Small intestine (tissue), 7 donors: ENCODE measurements around the gene FGF16. TPM values are rescaled to one million over a fixed set of nuclear protein-coding genes. Genes with fewer than 3 reads are reported as not detected.

ENCODE experiments used
- DNase-seq, 2 donors: peaks; one replicate each; pipeline versions ENCODE4 v3.0.0 to v3.0.0-alpha.2; 2013
- FAIRE-seq: peaks from 2 replicates; lab custom pipeline; 2012; peaks lifted over from hg19 to GRCh38; lab: Jason Lieb, UNC
- H3K27ac ChIP-seq, 3 donors: one replicate each; pipeline ENCODE4 v1.5.1; 2013; ENCODE audit warnings: low read length in 2 of 3, mild to moderate bottlenecking in 2 of 3, control low read depth in 1 of 3, inconsistent platforms in 1 of 3, low read depth in 1 of 3, moderate library complexity in 1 of 3
- H3K27me3 ChIP-seq, 3 donors: one replicate each; pipeline ENCODE4 v1.6.1; 2013; ENCODE audit warnings: low read length in 3 of 3, inconsistent platforms in 1 of 3; ENCODE audit not compliant: control insufficient read depth in 3 of 3, insufficient read depth in 3 of 3
- H3K36me3 ChIP-seq, 3 donors: one replicate each; pipeline ENCODE4 v1.6.1; 2013; ENCODE audit warnings: low read length in 3 of 3, inconsistent platforms in 1 of 3, low read depth in 1 of 3, mild to moderate bottlenecking in 1 of 3, moderate library complexity in 1 of 3; ENCODE audit not compliant: control insufficient read depth in 3 of 3, insufficient read depth in 2 of 3
- H3K4me1 ChIP-seq, 3 donors: one replicate each; pipeline ENCODE4 v1.6.1; 2013; ENCODE audit warnings: low read length in 2 of 3, inconsistent platforms in 1 of 3, low read depth in 1 of 3, mild to moderate bottlenecking in 1 of 3, moderate library complexity in 1 of 3; ENCODE audit not compliant: control insufficient read depth in 3 of 3, insufficient read depth in 2 of 3
- H3K4me3 ChIP-seq, 3 donors: one replicate each; pipeline ENCODE4 v1.5.1; 2013; ENCODE audit warnings: low read length in 3 of 3, control low read depth in 1 of 3, inconsistent platforms in 1 of 3, low read depth in 1 of 3, mild to moderate bottlenecking in 1 of 3, moderate library complexity in 1 of 3
- H3K9me3 ChIP-seq, 2 donors: one replicate each; pipeline ENCODE4 v1.6.1; 2013; ENCODE audit warnings: low read depth in 1 of 2, low read length in 1 of 2; ENCODE audit not compliant: control insufficient read depth in 2 of 2, insufficient read depth in 1 of 2
- WGBS, 3 donors: extraction: QIAGEN DNeasy Blood & Tissue Kit; methylation state at CpG; one replicate each; pipeline ENCODE4 v1.1.7; 2013; 5-methylcytosine and 5-hydroxymethylcytosine counted together
- polyA plus RNA-seq, 4 donors: library from polyadenylated mRNA; stranded (reverse) in 3 of 4; unstranded in 1 of 4; fragments of 200-250 nt in 3 of 4; fragments of 120-200 nt in 1 of 4; gene quantifications; one replicate each; pipeline versions ENCODE4 v1.2.1 to v1.2.3, GENCODE V29; 2013
- donor health status: healthy with polysubstance abuse.
- donor health status: control.
- donor health status: control.
- donor health status: Bipolar disorder and iron deficiency.
- donor health status: healthy.

The FGF16 gene
- polyA plus RNA-seq, 4 donors, result 0.06 TPM; not detected in 3

- Histone ChIP-seq H3K27me3 (peaks cover 0 to 6% (median 0%) of the 10 kb centered on the region in 3 donors), H3K4me3 (no peak overlapping the region), H3K4me1 (no peaks in the 10 kb centered on the region), H3K27ac (no peak overlapping the region), H3K9me3 (no peaks in the 10 kb centered on the region), H3K36me3 (no peaks in the 10 kb centered on the region)
- no peak for FAIRE-seq
- DNase-seq, result no peak
- WGBS, 3 donors, result 57 to 96% (median 71%) methylated on average over 1 of the region's 1 CpG
Observed at GRCh38 chrX:77441033-77441432, 6.2 kb upstream of the FGF16 start.

- Histone ChIP-seq H3K27ac (no peak overlapping the region), H3K4me1 (no peaks in the 10 kb centered on the region), H3K27me3 (peaks cover 0 to 10% (median 0%) of the 10 kb centered on the region in 3 donors), H3K9me3 (no peaks in the 10 kb centered on the region), H3K4me3 (no peak overlapping the region), H3K36me3 (no peaks in the 10 kb centered on the region)
- no peak for FAIRE-seq
- DNase-seq, result no peak
Observed at GRCh38 chrX:77441479-77441878, 5.7 kb upstream of the FGF16 start.

GRCh38 chrX:77442728-77443127, 4.5 kb upstream of the FGF16 start:
- DNase-seq, result no peak
- Histone ChIP-seq H3K9me3 (no peaks in the 10 kb centered on the region), H3K4me3 (no peak overlapping the region), H3K27ac (no peak overlapping the region), H3K27me3 (peaks cover 0 to 17% (median 2%) of the 10 kb centered on the region in 3 donors), H3K36me3 (no peaks in the 10 kb centered on the region), H3K4me1 (no peaks in the 10 kb centered on the region)
- WGBS, 3 donors, result 67 to 73% (median 69%) methylated on average over 1 of the region's 1 CpG
- no peak for FAIRE-seq

- WGBS, 3 donors, result 65 to 100% (median 100%) methylated on average over 1 of the region's 1 CpG
- no peak for FAIRE-seq
Observed at GRCh38 chrX:77444075-77444474, 3.1 kb upstream of the FGF16 start.

GRCh38 chrX:77444545-77444944, 2.6 kb upstream of the FGF16 start:
- H3K4me3 ChIP-seq, result no peak overlapping the region
- no peak overlapping the region for H3K27ac ChIP-seq
- DNase-seq, result no peak
- H3K4me1 ChIP-seq, result no peaks in the 10 kb centered on the region
- peaks cover 0 to 17% (median 2%) of the 10 kb centered on the region in 3 donors for H3K27me3 ChIP-seq
- WGBS, 3 donors, result 62 to 65% (median 65%) methylated on average over 3 of the region's 3 CpGs
- FAIRE-seq, result no peak
- H3K9me3 ChIP-seq, result no peaks in the 10 kb centered on the region
- no peaks in the 10 kb centered on the region for H3K36me3 ChIP-seq

More at GRCh38 chrX:77444075-77444474, 3.1 kb upstream of the FGF16 start:
- Histone ChIP-seq H3K4me1 (no peaks in the 10 kb centered on the region), H3K27ac (no peak overlapping the region), H3K27me3 (peaks cover 0 to 17% (median 2%) of the 10 kb centered on the region in 3 donors), H3K36me3 (no peaks in the 10 kb centered on the region), H3K9me3 (no peaks in the 10 kb centered on the region), H3K4me3 (no peak overlapping the region)
- no peak for DNase-seq

- FAIRE-seq, result no peak
- H3K4me3 ChIP-seq, result peak overlapping the region in 1 of 3 donors; percentile 18
- 4 to 26% (median 10%) methylated on average over 26 to 27 of the region's 27 CpGs for WGBS, 3 donors
- peak; percentile 11 to 12 for DNase-seq
- H3K27me3 ChIP-seq, result peaks cover 0 to 17% (median 2%) of the 10 kb centered on the region in 3 donors
- H3K27ac ChIP-seq, result no peak overlapping the region
- no peaks in the 10 kb centered on the region for H3K9me3 ChIP-seq
- no peaks in the 10 kb centered on the region for H3K4me1 ChIP-seq
- H3K36me3 ChIP-seq, result no peaks in the 10 kb centered on the region
Observed at GRCh38 chrX:77446029-77446585, 1.1 kb upstream of the FGF16 start.

GRCh38 chrX:77447653-77448569, 722 bp downstream of the FGF16 start:
- FAIRE-seq (no peak), DNase-seq (no peak)
- H3K4me3 ChIP-seq, result no peak overlapping the region
- no peaks in the 10 kb centered on the region for H3K9me3 ChIP-seq
- 29 to 73% (median 69%) methylated on average over 34 to 73 of the region's 73 CpGs for WGBS, 3 donors
- no peaks in the 10 kb centered on the region for H3K4me1 ChIP-seq
- H3K27ac ChIP-seq, result no peak overlapping the region
- H3K27me3 ChIP-seq, result peaks cover 0 to 17% (median 2%) of the 10 kb centered on the region in 3 donors
- H3K36me3 ChIP-seq, result no peaks in the 10 kb centered on the region

GRCh38 chrX:77450415-77450814, 3.2 kb downstream of the FGF16 start:
- H3K27ac ChIP-seq, result no peak overlapping the region
- H3K4me3 ChIP-seq, result no peak overlapping the region
- no peak for FAIRE-seq
- no peaks in the 10 kb centered on the region for H3K4me1 ChIP-seq
- no peaks in the 10 kb centered on the region for H3K9me3 ChIP-seq
- H3K36me3 ChIP-seq, result no peaks in the 10 kb centered on the region
- H3K27me3 ChIP-seq, result peaks cover 0 to 17% (median 2%) of the 10 kb centered on the region in 3 donors
- DNase-seq, result no peak
- WGBS, 3 donors, result 78 to 91% (median 78%) methylated on average over 3 of the region's 3 CpGs
